ENCODE data around the gene ZFAND6.

ZFAND6 gene

GRCh38 chr15:80114114-80114513, 54.6 kb downstream of the ZFAND6 start:
- Histone ChIP-seq H3K9me2 (replicated peaks; ENCODE audit: low read depth, low read length) (no peaks in the 10 kb centered on the region), H3F3A (ENCODE audit: low read depth) (no peaks in the 10 kb centered on the region), H3K79me2 (ENCODE audit: insufficient read depth, low read length) (peaks cover 85% of the 10 kb centered on the region), H4K20me1 (ENCODE audit: insufficient read depth, low read length, poor library complexity, severe bottlenecking) (peaks cover 58% of the 10 kb centered on the region), H3K4me3 (ENCODE audit: low read length, poor library complexity, severe bottlenecking) (no peak overlapping the region), H3K4me2 (ENCODE audit: low read depth, low read length, poor library complexity, severe bottlenecking) (no peak overlapping the region), H3K9me3 (ENCODE audit: insufficient read depth, low read depth, low read length) (no peaks in the 10 kb centered on the region), H3K9ac (ENCODE audit: low read depth, low read length, poor library complexity, severe bottlenecking) (no peak overlapping the region), H3K36me3 (ENCODE audit: insufficient read depth, low read length) (no peaks in the 10 kb centered on the region), H3K4me1 (ENCODE audit: insufficient read depth, low read length, poor library complexity, severe bottlenecking) (peaks cover 6% of the 10 kb centered on the region), H2AFZ (ENCODE audit: low read length) (no peak overlapping the region), H3K27me3 (ENCODE audit: insufficient read depth, low read length, poor library complexity, severe bottlenecking) (no peaks in the 10 kb centered on the region)
- no peak for TF ChIP-seq CTCF (conservative IDR thresholded peaks at IDR 0.05; ENCODE audit: low read length)
- TF ChIP-seq EZH2phosphoT487 (IDR thresholded peaks at IDR 0.05; ENCODE audit: borderline replicate concordance), result no peak

DNA sequence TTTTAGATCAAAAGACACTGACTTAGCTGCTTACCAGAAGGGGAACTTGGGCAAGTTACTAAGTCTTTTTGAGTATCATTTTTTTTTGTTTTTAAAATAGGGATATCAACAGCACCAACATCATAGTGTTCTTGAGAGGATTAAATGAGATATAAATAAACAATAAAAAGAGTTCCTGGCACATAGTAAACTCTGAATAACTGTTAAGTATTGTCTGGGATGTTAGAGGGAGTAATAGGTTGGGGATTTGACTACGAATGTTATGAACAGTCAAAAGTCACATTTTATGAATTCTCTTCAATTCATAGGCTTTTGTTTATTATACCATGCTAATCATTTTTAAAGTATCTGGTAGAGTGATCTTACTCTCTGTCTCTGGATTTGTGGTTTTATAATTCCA, 55.5 kb downstream of the ZFAND6 start:
- Histone ChIP-seq H3K9ac (ENCODE audit: low read depth, low read length, poor library complexity, severe bottlenecking) (no peak overlapping the region), H3K4me1 (ENCODE audit: insufficient read depth, low read length, poor library complexity, severe bottlenecking) (no peaks in the 10 kb centered on the region), H3K9me2 (replicated peaks; ENCODE audit: low read depth, low read length) (no peaks in the 10 kb centered on the region), H3F3A (ENCODE audit: low read depth) (no peaks in the 10 kb centered on the region), H3K79me2 (ENCODE audit: insufficient read depth, low read length) (peaks cover 81% of the 10 kb centered on the region), H3K4me2 (ENCODE audit: low read depth, low read length, poor library complexity, severe bottlenecking) (no peak overlapping the region), H3K4me3 (ENCODE audit: low read length, poor library complexity, severe bottlenecking) (no peak overlapping the region), H3K27me3 (ENCODE audit: insufficient read depth, low read length, poor library complexity, severe bottlenecking) (no peaks in the 10 kb centered on the region), H3K9me3 (ENCODE audit: insufficient read depth, low read depth, low read length) (no peaks in the 10 kb centered on the region), H2AFZ (ENCODE audit: low read length) (no peak overlapping the region), H3K36me3 (ENCODE audit: insufficient read depth, low read length) (0 out of 2 replicates have a peak, but pooled peaks cover under 1% of the 10 kb centered on the region), H4K20me1 (ENCODE audit: insufficient read depth, low read length, poor library complexity, severe bottlenecking) (peaks cover 59% of the 10 kb centered on the region)
- TF ChIP-seq CTCF (conservative IDR thresholded peaks at IDR 0.05; ENCODE audit: low read length) (no peak), EZH2phosphoT487 (IDR thresholded peaks at IDR 0.05; ENCODE audit: borderline replicate concordance) (no peak)

GRCh38 chr15:80118956-80119355, 59.5 kb downstream of the ZFAND6 start:
- Histone ChIP-seq H2AFZ (ENCODE audit: low read length) (no peak overlapping the region), H4K20me1 (ENCODE audit: insufficient read depth, low read length, poor library complexity, severe bottlenecking) (peaks cover 42% of the 10 kb centered on the region), H3K4me1 (ENCODE audit: insufficient read depth, low read length, poor library complexity, severe bottlenecking) (no peaks in the 10 kb centered on the region), H3F3A (ENCODE audit: low read depth) (no peaks in the 10 kb centered on the region), H3K9me3 (ENCODE audit: insufficient read depth, low read depth, low read length) (no peaks in the 10 kb centered on the region), H3K9ac (ENCODE audit: low read depth, low read length, poor library complexity, severe bottlenecking) (no peak overlapping the region), H3K9me2 (replicated peaks; ENCODE audit: low read depth, low read length) (no peaks in the 10 kb centered on the region), H3K4me2 (ENCODE audit: low read depth, low read length, poor library complexity, severe bottlenecking) (no peak overlapping the region), H3K36me3 (ENCODE audit: insufficient read depth, low read length) (peaks cover 36% of the 10 kb centered on the region; the same call in 1 of the 2 replicates), H3K27me3 (ENCODE audit: insufficient read depth, low read length, poor library complexity, severe bottlenecking) (no peaks in the 10 kb centered on the region), H3K79me2 (ENCODE audit: insufficient read depth, low read length) (peaks cover 67% of the 10 kb centered on the region), H3K4me3 (ENCODE audit: low read length, poor library complexity, severe bottlenecking) (no peak overlapping the region)
- no peak for TF ChIP-seq CTCF (conservative IDR thresholded peaks at IDR 0.05; ENCODE audit: low read length)
- TF ChIP-seq EZH2phosphoT487 (IDR thresholded peaks at IDR 0.05; ENCODE audit: borderline replicate concordance), result no peak
